Upper lobe of left lung (tissue), 6 donors: ENCODE measurements around the gene NUP93. TPM values are rescaled to one million over a fixed set of nuclear protein-coding genes. Genes with fewer than 3 reads are reported as not detected.

Experiments
- ATAC-seq, 2 donors: fragments of 200-7000 bp; cut with Tn5 transposase; one replicate each; pipeline ENCODE4 v1.9.1; 2022; ENCODE audit warnings: mild to moderate bottlenecking in 2 of 2, moderate library complexity in 2 of 2; ENCODE audit not compliant: low FRiP score in 2 of 2
- DNase-seq, 2 donors: peaks; one replicate each; pipeline ENCODE4 v3.0.0-alpha.2; 2019 to 2020
- H3K27ac ChIP-seq, 4 donors: fragments of 200-600 bp; sonication (generic); one replicate each; pipeline ENCODE4 v1.5.1; 2016 to 2019
- H3K27me3 ChIP-seq, 4 donors: fragments of 200-600 bp; sonication (generic); one replicate each; pipeline ENCODE4 v1.5.1; 2017 to 2019
- H3K36me3 ChIP-seq, 4 donors: fragments of 200-600 bp; sonication (generic); one replicate each; pipeline ENCODE4 v1.5.1; 2016 to 2019
- H3K4me1 ChIP-seq, 4 donors: fragments of 200-600 bp; sonication (generic); one replicate each; pipeline ENCODE4 v1.5.1; 2018 to 2019
- H3K4me3 ChIP-seq, 4 donors: fragments of 200-600 bp; sonication (generic); one replicate each; pipeline ENCODE4 v1.5.1; 2017 to 2019; ENCODE audit warnings: mild to moderate bottlenecking in 2 of 4, moderate library complexity in 1 of 4
- H3K9me3 ChIP-seq, 4 donors: fragments of 200-600 bp; sonication (generic); one replicate each; pipeline ENCODE4 v1.5.1; 2018 to 2019
- EP300 ChIP-seq, 4 donors: sonication (generic); formaldehyde crosslinking; IDR thresholded peaks; one replicate each; pipeline ENCODE4 v1.5.1; 2017; ENCODE audit warnings: antibody characterized with exemption in 4 of 4, control low read depth in 2 of 4
- POLR2A ChIP-seq, 4 donors: fragments of 450-650 bp; IDR thresholded peaks; one replicate each; pipeline ENCODE4 v1.5.1; 2016 to 2017; ENCODE audit warnings: antibody characterized with exemption in 4 of 4, mild to moderate bottlenecking in 2 of 4
- POLR2AphosphoS5 ChIP-seq, 2 donors: sonication (generic); formaldehyde crosslinking; IDR thresholded peaks; one replicate each; pipeline ENCODE4 v1.5.1; 2017; ENCODE audit warnings: antibody characterized with exemption in 2 of 2
- WGBS, 2 donors: methylation state at CpG; one replicate each; pipeline ENCODE4 v1.1.5; 2017 to 2018; 5-methylcytosine and 5-hydroxymethylcytosine counted together
- total RNA-seq, 6 donors: library from RNA; depleted of rRNA in 4 of 6; stranded (reverse); fragments of >200 nt in 4 of 6; gene quantifications; one replicate each; pipeline versions ENCODE4 v1.1.0 to v1.2.1, GENCODE V29; 2016 to 2021
- TF ChIP-seq, protein P1 (sequence below), 6 experiments: fragments of 450-650 bp in 4 of 6; fragments of 200-600 bp in 2 of 6; sonication (generic) in 2 of 6; IDR thresholded peaks; one replicate each; pipeline ENCODE4 v1.5.1; 2016 to 2019; ENCODE audit warnings: antibody characterized with exemption in 6 of 6
- donor health status: DM: no; HTN: no; CAD: no; lungs with moderate emphysema.
- donor health status: DM: no; HTN: yes; CAD: no; lungs with severe emphysema.

Gene NUP93
- total RNA-seq, 6 donors from 2014 or later: 30.9 to 57.3 (median 45.3) TPM

DNA sequence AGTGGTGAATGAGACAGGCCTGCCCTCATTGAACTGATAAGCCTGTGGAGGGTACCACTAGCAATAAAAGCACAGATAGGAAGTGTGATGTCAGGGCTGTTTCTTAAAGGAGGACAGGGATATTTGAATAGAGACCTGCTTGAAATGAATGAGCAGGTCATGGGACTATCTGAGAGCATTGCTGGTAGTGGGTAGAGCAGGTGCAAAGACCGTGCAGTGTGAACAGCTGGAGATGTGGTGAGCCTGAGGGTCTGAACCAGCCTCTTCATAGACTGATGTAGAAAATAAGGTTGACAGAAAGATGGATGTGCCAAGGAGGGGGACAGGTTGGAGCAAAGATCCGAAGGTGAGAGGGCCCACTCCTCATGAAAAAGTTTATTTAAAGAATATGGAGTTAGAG lies 2.4 kb downstream of the NUP93 start:
- no peaks in the 10 kb centered on the region for H3K27me3 ChIP-seq
- TF ChIP-seq, protein P1, sequence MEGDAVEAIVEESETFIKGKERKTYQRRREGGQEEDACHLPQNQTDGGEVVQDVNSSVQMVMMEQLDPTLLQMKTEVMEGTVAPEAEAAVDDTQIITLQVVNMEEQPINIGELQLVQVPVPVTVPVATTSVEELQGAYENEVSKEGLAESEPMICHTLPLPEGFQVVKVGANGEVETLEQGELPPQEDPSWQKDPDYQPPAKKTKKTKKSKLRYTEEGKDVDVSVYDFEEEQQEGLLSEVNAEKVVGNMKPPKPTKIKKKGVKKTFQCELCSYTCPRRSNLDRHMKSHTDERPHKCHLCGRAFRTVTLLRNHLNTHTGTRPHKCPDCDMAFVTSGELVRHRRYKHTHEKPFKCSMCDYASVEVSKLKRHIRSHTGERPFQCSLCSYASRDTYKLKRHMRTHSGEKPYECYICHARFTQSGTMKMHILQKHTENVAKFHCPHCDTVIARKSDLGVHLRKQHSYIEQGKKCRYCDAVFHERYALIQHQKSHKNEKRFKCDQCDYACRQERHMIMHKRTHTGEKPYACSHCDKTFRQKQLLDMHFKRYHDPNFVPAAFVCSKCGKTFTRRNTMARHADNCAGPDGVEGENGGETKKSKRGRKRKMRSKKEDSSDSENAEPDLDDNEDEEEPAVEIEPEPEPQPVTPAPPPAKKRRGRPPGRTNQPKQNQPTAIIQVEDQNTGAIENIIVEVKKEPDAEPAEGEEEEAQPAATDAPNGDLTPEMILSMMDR (IDR thresholded peaks at IDR 0.05): no peak
- no peak for TF ChIP-seq POLR2A (IDR thresholded peaks at IDR 0.05)
- no peak for TF ChIP-seq EP300 (IDR thresholded peaks at IDR 0.05)
- no peak for TF ChIP-seq POLR2AphosphoS5 (IDR thresholded peaks at IDR 0.05)
- H3K4me1 ChIP-seq: peaks cover 9 to 28% (median 21%) of the 10 kb centered on the region in 4 donors
- ATAC-seq (no peak), DNase-seq (no peak)
- H3K9me3 ChIP-seq: no peaks in the 10 kb centered on the region
- no peak overlapping the region for H3K4me3 ChIP-seq
- no peaks in the 10 kb centered on the region for H3K36me3 ChIP-seq
- no peak overlapping the region for H3K27ac ChIP-seq
- 85 to 87% methylated on average over 2 of the region's 2 CpGs for WGBS, 2 donors

DNA sequence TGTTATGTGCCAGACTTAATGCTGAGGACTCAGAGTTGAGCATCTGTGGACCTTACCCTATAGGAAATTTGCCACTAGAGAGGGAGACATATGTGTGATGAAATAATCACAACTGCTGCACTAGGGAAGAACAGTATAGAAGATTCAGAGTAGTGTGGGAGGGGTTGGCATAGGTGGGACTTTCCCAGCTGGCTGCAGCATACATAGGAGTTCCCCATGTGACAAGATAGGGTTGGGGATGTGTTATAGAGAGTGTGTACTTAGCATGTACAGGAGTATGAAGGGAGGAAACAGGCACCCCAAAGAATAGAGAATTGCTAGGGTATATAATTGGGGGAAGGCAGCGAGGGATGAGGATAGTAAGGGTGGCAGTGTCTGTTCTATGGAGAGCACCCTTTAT lies 2.9 kb downstream of the NUP93 start:
- TF ChIP-seq POLR2AphosphoS5 (IDR thresholded peaks at IDR 0.05) (no peak), EP300 (IDR thresholded peaks at IDR 0.05) (no peak), POLR2A (IDR thresholded peaks at IDR 0.05) (no peak)
- TF ChIP-seq, protein P1 (IDR thresholded peaks at IDR 0.05): no peak
- H3K27me3 ChIP-seq: no peaks in the 10 kb centered on the region
- no peak overlapping the region for H3K27ac ChIP-seq
- H3K4me3 ChIP-seq: no peak overlapping the region
- no peak for ATAC-seq
- no peaks in the 10 kb centered on the region for H3K9me3 ChIP-seq
- WGBS, 2 donors: 96 to 100% methylated on average over 1 of the region's 1 CpG
- H3K4me1 ChIP-seq: peaks cover 9 to 28% (median 21%) of the 10 kb centered on the region in 4 donors
- H3K36me3 ChIP-seq: no peaks in the 10 kb centered on the region
- DNase-seq: no peak

DNA sequence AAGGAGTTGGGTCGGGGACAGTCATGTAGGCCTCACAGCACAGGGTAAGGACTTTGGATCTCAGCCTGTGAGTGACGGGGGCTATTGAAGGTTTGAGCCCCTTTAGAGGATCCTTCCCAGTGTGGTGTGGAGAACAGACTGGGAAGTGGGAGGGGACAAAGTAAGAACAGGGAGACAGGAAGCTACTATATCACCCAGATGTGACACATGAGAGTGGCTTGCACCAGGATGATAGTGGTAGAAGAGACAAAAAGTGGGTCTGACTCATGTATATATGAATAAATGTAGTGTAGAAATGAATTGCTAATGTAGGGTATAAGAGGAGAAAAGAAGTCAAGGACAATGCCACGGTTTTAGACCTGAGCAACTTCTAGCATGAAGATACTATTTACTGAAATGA lies 4.5 kb downstream of the NUP93 start:
- H3K27me3 ChIP-seq: no peaks in the 10 kb centered on the region
- no peak overlapping the region for H3K4me3 ChIP-seq
- no peak for DNase-seq
- peaks cover 7 to 19% (median 13%) of the 10 kb centered on the region in 4 donors for H3K4me1 ChIP-seq
- 91 to 95% methylated on average over 3 of the region's 3 CpGs for WGBS, 2 donors
- no peaks in the 10 kb centered on the region for H3K9me3 ChIP-seq
- H3K27ac ChIP-seq: no peak overlapping the region
- ATAC-seq: no peak
- TF ChIP-seq EP300 (IDR thresholded peaks at IDR 0.05): no peak
- TF ChIP-seq, protein P1 (IDR thresholded peaks at IDR 0.05): no peak
- TF ChIP-seq POLR2AphosphoS5 (IDR thresholded peaks at IDR 0.05): no peak
- no peak for TF ChIP-seq POLR2A (IDR thresholded peaks at IDR 0.05)
- H3K36me3 ChIP-seq: no peaks in the 10 kb centered on the region

DNA sequence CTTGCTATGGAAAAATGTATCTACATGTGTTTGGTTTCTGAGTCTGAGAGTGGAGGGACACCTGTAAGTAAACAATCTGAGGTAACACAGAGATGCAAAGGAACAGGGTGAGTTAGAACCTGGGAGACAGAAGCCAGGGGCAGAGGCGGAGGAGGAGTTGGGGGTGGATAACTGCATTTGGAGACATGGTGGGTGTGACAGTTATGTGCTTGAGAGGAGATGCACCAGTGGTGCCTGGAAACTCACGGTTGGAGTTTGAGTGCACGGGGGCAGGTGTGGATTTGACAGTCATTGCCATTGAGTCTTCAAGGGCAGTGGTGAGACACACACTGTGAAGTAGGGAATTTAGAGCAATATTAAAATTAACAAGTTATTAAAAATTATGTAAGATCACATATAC lies 6.5 kb downstream of the NUP93 start:
- WGBS, 2 donors: 90 to 93% methylated on average over 3 of the region's 3 CpGs
- Histone ChIP-seq H3K27me3 (no peaks in the 10 kb centered on the region), H3K36me3 (no peaks in the 10 kb centered on the region), H3K27ac (no peak overlapping the region), H3K4me3 (no peak overlapping the region), H3K4me1 (peaks cover 0 to 6% (median 2%) of the 10 kb centered on the region in 4 donors), H3K9me3 (no peaks in the 10 kb centered on the region)
- TF ChIP-seq POLR2A (IDR thresholded peaks at IDR 0.05) (no peak), EP300 (IDR thresholded peaks at IDR 0.05) (no peak)
- no peak for ATAC-seq
- no peak for DNase-seq

DNA sequence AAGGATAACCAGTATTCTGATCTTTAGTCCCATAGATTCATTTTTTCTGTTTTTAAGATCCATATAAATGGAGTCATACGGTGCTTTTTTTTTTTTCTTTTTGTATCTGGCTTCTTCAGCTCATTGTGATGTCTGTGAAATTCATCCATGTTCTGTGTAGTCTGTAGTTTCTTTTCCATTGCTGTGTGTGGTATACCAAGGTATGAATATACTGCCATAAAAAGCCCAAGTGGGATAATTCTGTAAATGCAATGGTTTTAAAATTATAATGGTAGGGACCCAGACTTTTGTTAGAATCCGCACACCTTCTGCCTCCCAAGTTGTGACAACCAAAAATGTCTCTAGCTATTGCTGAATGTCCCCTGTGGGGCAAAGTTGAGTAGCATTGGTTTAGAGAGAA lies 7.6 kb downstream of the NUP93 start:
- Histone ChIP-seq H3K4me1 (peaks cover 0 to 13% (median 3%) of the 10 kb centered on the region in 4 donors), H3K4me3 (no peak overlapping the region), H3K27ac (no peak overlapping the region), H3K27me3 (no peaks in the 10 kb centered on the region), H3K9me3 (no peaks in the 10 kb centered on the region), H3K36me3 (no peaks in the 10 kb centered on the region)
- no peak for TF ChIP-seq POLR2A (IDR thresholded peaks at IDR 0.05)
- TF ChIP-seq, protein P1 (IDR thresholded peaks at IDR 0.05): no peak
- no peak for TF ChIP-seq POLR2AphosphoS5 (IDR thresholded peaks at IDR 0.05)
- TF ChIP-seq EP300 (IDR thresholded peaks at IDR 0.05): no peak
- ATAC-seq (no peak), DNase-seq (no peak)
- 90 to 98% methylated on average over 2 of the region's 2 CpGs for WGBS, 2 donors
